Activated T-helper 1 cell treated with anti-CD3 and anti-CD28 coated beads, Interleukin-12 subunit alpha, Interleukin-12 subunit beta, Interleukin-2, Interleukin-4 antibody, amounts not matched to agents 30 ng/mL and 10 ng/mL and 1 ng/mL, durations not matched to agents 14 hours and 24 hours and 36 hours (primary cell): Measurements from ENCODE around the gene ARL3. TPM values are rescaled to one million over a fixed set of nuclear protein-coding genes. Genes with fewer than 3 reads are reported as not detected.
"Not testable (repeated sequence)": the region's sequence is repeated elsewhere in the genome, so short reads cannot be mapped to it uniquely, and the experiment has no call there.

ENCODE experiments used
- DNase-seq: peaks from one replicate; pipeline ENCODE4 v3.0.0; 2021; ENCODE audit warnings: low spot score
- H3K27ac Mint-ChIP-seq: one replicate; pipeline ENCODE4 v1.8.0; 2021; ENCODE audit warnings: mild to moderate bottlenecking, mixed read lengths
- H3K27me3 Mint-ChIP-seq: one replicate; pipeline ENCODE4 v1.8.0; 2022; ENCODE audit warnings: mild to moderate bottlenecking, moderate library complexity, mixed read lengths; ENCODE audit not compliant: insufficient read depth
- H3K36me3 Mint-ChIP-seq: one replicate; pipeline ENCODE4 v1.8.0; 2021; ENCODE audit warnings: low read depth, mixed read lengths
- H3K4me1 Mint-ChIP-seq: one replicate; pipeline ENCODE4 v1.8.0; 2021; ENCODE audit warnings: low read depth, mixed read lengths
- H3K4me3 Mint-ChIP-seq: one replicate; pipeline ENCODE4 v1.8.0; 2021; ENCODE audit warnings: mild to moderate bottlenecking, moderate library complexity, mixed read lengths
- H3K9me3 Mint-ChIP-seq: one replicate; pipeline ENCODE4 v1.8.0; 2021; ENCODE audit warnings: mixed read lengths
- intact Hi-C: fragments of 100-400 bp; cut with micrococcal nuclease; formaldehyde crosslinking; loops from one replicate; pipeline ENCODE4 v1.15.1; 2024
- total RNA-seq: library from RNA; stranded (reverse); gene quantifications from 2 replicates; pipeline ENCODE4 v1.2.3, GENCODE V29; 2022

Gene ARL3
- total RNA-seq, 1 donor from 2014 or later: 6.6 TPM

- peaks cover 25% of the 10 kb centered on the region for H3K4me1 Mint-ChIP-seq
These were observed 40.2 kb downstream of the ARL3 start for GRCh38 chr10:102673819-102674511.

GRCh38 chr10:102673236-102673818, 40.9 kb downstream of the ARL3 start:
- Mint-ChIP-seq H3K27ac (peak overlapping the region; percentile 69), H3K9me3 (no peaks in the 10 kb centered on the region)

More at GRCh38 chr10:102673819-102674511, 40.2 kb downstream of the ARL3 start:
- Mint-ChIP-seq H3K4me3 (peak overlapping the region; percentile 71), H3K36me3 (peaks cover 1% of the 10 kb centered on the region), H3K9me3 (no peaks in the 10 kb centered on the region), H3K27ac (peak overlapping the region; percentile 69), H3K27me3 (no peaks in the 10 kb centered on the region)
- intact Hi-C loops: loop anchor here (1.0 to 2.0 kb wide), 4 partner anchors 13 to 69 kb away; partner anchors contain the start of gene WBP1L
- DNase-seq: peak; percentile 69

GRCh38 chr10:102670871-102671434, 43.2 kb downstream of the ARL3 start:
- H3K27ac Mint-ChIP-seq: no peak overlapping the region
- H3K36me3 Mint-ChIP-seq: peaks cover 1% of the 10 kb centered on the region
- no peaks in the 10 kb centered on the region for H3K27me3 Mint-ChIP-seq
- H3K4me3 Mint-ChIP-seq: no peak overlapping the region
- intact Hi-C loops: no loop called here
- DNase-seq: no peak
- no peaks in the 10 kb centered on the region for H3K9me3 Mint-ChIP-seq
- peaks cover 36% of the 10 kb centered on the region for H3K4me1 Mint-ChIP-seq

More at GRCh38 chr10:102673236-102673818, 40.9 kb downstream of the ARL3 start:
- Mint-ChIP-seq H3K4me3 (peak overlapping the region; percentile 71), H3K27me3 (no peaks in the 10 kb centered on the region), H3K4me1 (peaks cover 27% of the 10 kb centered on the region), H3K36me3 (peaks cover 1% of the 10 kb centered on the region)
- no peak for DNase-seq
- intact Hi-C loops: no loop called here

GRCh38 chr10:102670065-102670670, 44.0 kb downstream of the ARL3 start:
- intact Hi-C loops: no loop called here
- no peak for DNase-seq
- H3K27me3 Mint-ChIP-seq: peaks cover 2% of the 10 kb centered on the region
- no peaks in the 10 kb centered on the region for H3K9me3 Mint-ChIP-seq
- peaks cover 1% of the 10 kb centered on the region for H3K36me3 Mint-ChIP-seq
- H3K4me1 Mint-ChIP-seq: peaks cover 30% of the 10 kb centered on the region
- H3K27ac Mint-ChIP-seq: no peak overlapping the region
- no peak overlapping the region for H3K4me3 Mint-ChIP-seq

- DNase-seq: no peak
- H3K27ac Mint-ChIP-seq: no peak overlapping the region
These were observed 44.8 kb downstream of the ARL3 start for GRCh38 chr10:102669206-102670064.

GRCh38 chr10:102668326-102669107, 45.7 kb downstream of the ARL3 start:
- Mint-ChIP-seq H3K36me3 (no peaks in the 10 kb centered on the region), H3K27ac (no peak overlapping the region), H3K4me1 (peaks cover 13% of the 10 kb centered on the region), H3K27me3 (peaks cover 2% of the 10 kb centered on the region), H3K4me3 (no peak overlapping the region), H3K9me3 (no peaks in the 10 kb centered on the region)
- no peak for DNase-seq
- intact Hi-C loops: no loop called here

More at GRCh38 chr10:102669206-102670064, 44.8 kb downstream of the ARL3 start:
- Mint-ChIP-seq H3K9me3 (no peaks in the 10 kb centered on the region), H3K27me3 (peaks cover 2% of the 10 kb centered on the region), H3K4me3 (no peak overlapping the region), H3K4me1 (peaks cover 22% of the 10 kb centered on the region), H3K36me3 (peaks cover 1% of the 10 kb centered on the region)
- intact Hi-C loops: no loop called here

- H3K36me3 Mint-ChIP-seq, intact Hi-C loops, DNase-seq, H3K9me3 Mint-ChIP-seq, H3K4me3 Mint-ChIP-seq, H3K27me3 Mint-ChIP-seq: not testable (repeated sequence)
- H3K4me1 Mint-ChIP-seq: peaks cover 13% of the 10 kb centered on the region
- peak overlapping the region; percentile 16 for H3K27ac Mint-ChIP-seq
These were observed 46.8 kb downstream of the ARL3 start for GRCh38 chr10:102667411-102667810.

- Mint-ChIP-seq H3K4me3 (no peak overlapping the region), H3K27ac (no peak overlapping the region), H3K27me3 (peaks cover 2% of the 10 kb centered on the region), H3K36me3 (no peaks in the 10 kb centered on the region), H3K4me1 (peaks cover 25% of the 10 kb centered on the region), H3K9me3 (no peaks in the 10 kb centered on the region)
- no peak for DNase-seq
- intact Hi-C loops: no loop called here
These were observed 48.2 kb downstream of the ARL3 start for GRCh38 chr10:102665904-102666509.

- no peaks in the 10 kb centered on the region for H3K9me3 Mint-ChIP-seq
- peaks cover 2% of the 10 kb centered on the region for H3K27me3 Mint-ChIP-seq
- H3K4me3 Mint-ChIP-seq: peak overlapping the region; percentile 62
- H3K4me1 Mint-ChIP-seq: peaks cover 39% of the 10 kb centered on the region
- intact Hi-C loops: loop anchor here (1.0 kb wide), 5 partner anchors 9 to 158 kb away; partner anchors contain the start of gene SUFU
- no peak for DNase-seq
- peak overlapping the region; percentile 88 for H3K27ac Mint-ChIP-seq
- peaks cover 15% of the 10 kb centered on the region for H3K36me3 Mint-ChIP-seq
These were observed 52.6 kb downstream of the ARL3 start for GRCh38 chr10:102661658-102662028.

- Mint-ChIP-seq H3K27ac (peak overlapping the region; percentile 88), H3K4me1 (peaks cover 39% of the 10 kb centered on the region)
- intact Hi-C loops: loop anchor here (1.0 kb wide), 5 partner anchors 9 to 158 kb away; partner anchors contain the start of gene SUFU
These were observed 53.1 kb downstream of the ARL3 start for GRCh38 chr10:102660888-102661657.

GRCh38 chr10:102658802-102659201, 55.4 kb downstream of the ARL3 start:
- H3K4me1 Mint-ChIP-seq: peaks cover 40% of the 10 kb centered on the region
- H3K9me3 Mint-ChIP-seq: no peaks in the 10 kb centered on the region
- H3K27me3 Mint-ChIP-seq: no peaks in the 10 kb centered on the region
- no peak overlapping the region for H3K4me3 Mint-ChIP-seq
- peak overlapping the region; percentile 52 for H3K27ac Mint-ChIP-seq
- intact Hi-C loops: no loop called here
- peaks cover 26% of the 10 kb centered on the region for H3K36me3 Mint-ChIP-seq
- DNase-seq: no peak

More at GRCh38 chr10:102660888-102661657, 53.1 kb downstream of the ARL3 start:
- H3K27me3 Mint-ChIP-seq: peaks cover 2% of the 10 kb centered on the region
- H3K4me3 Mint-ChIP-seq: peak overlapping the region; percentile 62
- peak; percentile 65 for DNase-seq
- no peaks in the 10 kb centered on the region for H3K9me3 Mint-ChIP-seq
- H3K36me3 Mint-ChIP-seq: peaks cover 18% of the 10 kb centered on the region
